ENCODE measurements around the gene KRT74. TPM values are rescaled to one million over a fixed set of nuclear protein-coding genes. Genes with fewer than 3 reads are reported as not detected.

The KRT74 gene
- total and polyA plus RNA-seq, 2 of the 8 experiments (the other 6 are each of a cell fraction or from before 2014, with no cell fraction given): not detected

DNA sequence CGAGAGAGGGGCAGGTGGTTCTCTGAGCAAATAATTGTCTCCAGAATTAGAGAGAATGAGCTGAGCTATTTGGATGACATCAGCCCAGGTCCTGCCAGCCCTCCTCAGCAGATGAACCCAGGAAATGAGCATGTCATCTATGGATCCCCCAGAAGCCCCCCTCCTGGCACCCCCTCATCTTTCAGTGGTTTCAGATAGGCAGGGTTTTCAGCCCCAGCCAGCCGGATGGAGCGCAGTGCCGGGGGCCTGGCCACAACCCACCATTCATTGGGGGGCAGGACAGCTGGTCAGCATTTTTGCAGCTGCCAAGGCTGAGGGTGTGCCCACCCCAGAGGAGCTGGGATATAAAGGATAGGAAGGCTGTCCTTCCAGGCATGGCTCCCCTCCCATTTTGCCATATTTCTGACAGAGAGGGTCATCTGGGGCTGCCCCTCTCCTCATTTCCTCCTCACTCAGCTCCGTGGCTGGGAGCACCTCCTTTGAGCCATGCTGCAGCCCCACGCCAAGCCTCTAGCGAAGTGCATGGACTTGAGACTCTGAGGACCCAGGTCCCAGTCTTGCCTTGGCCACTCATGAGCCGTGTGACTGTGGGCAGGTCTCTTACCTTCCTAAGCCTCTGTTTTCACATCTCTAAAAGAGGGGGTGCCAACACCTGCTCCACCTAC, 14.7 kb downstream of the KRT74 start:
- H3K79me2 ChIP-seq (ENCODE audit: control insufficient read depth in 1 of 2, insufficient read depth in 2 of 2, low read length in 2 of 2): no peaks in the 10 kb centered on the region
- H2AFZ ChIP-seq (ENCODE audit: low read length): no peak overlapping the region
- no peak overlapping the region for H3K18ac ChIP-seq (ENCODE audit: extremely low read depth, low read length)
- no peak overlapping the region for H3K4me3 ChIP-seq (ENCODE audit: extremely low read depth in 1 of 4, insufficient read depth in 2 of 4, low read depth in 3 of 4, low read length in 4 of 4)
- DNase-seq (ENCODE audit: low read depth in 1 of 2, low spot score in 2 of 2): no peak
- no peak overlapping the region for H3K4me2 ChIP-seq (ENCODE audit: insufficient read depth in 1 of 2, low read depth in 2 of 2, low read length in 2 of 2)
- no peak overlapping the region for H2BK12ac ChIP-seq (ENCODE audit: low read depth, low read length)
- no peak overlapping the region for H2BK20ac ChIP-seq (ENCODE audit: low read length)
- no peak overlapping the region for H2BK120ac ChIP-seq (replicated peaks; ENCODE audit: low read depth, low read length)
- H3K23ac ChIP-seq (ENCODE audit: insufficient read length): no peak overlapping the region
- H4K91ac ChIP-seq (replicated peaks; ENCODE audit: insufficient read length, low read length): no peak overlapping the region
- no peaks in the 10 kb centered on the region for H4K20me1 ChIP-seq (replicated peaks in 1 of 2; ENCODE audit: control insufficient read depth in 1 of 2, insufficient read depth in 2 of 2, low read length in 2 of 2)
- ChIA-PET CTCF (ENCODE audit: partially characterized antibody) (interaction anchor here (0.6 to 8.3 kb wide), 4 partner anchors 13 to 132 kb away, joined by 3 to 47 read pairs (median 5); no protein-coding TSS in a partner anchor), POLR2A (ENCODE audit: partially characterized antibody) (no interaction called here)
- WGBS, 2 experiments (ENCODE audit: extremely low coverage in 1 of 2, insufficient coverage in 1 of 2, insufficient read length in 1 of 2, insufficient replicate concordance in 2 of 2, low coverage in 1 of 2, low lambda C conversion rate in 2 of 2, missing lambda C conversion rate in 1 of 2): 87% methylated on average over 8 of the region's 8 CpGs; no CpG with 5 or more reads in 1 of the 2 experiments
- H3K4ac ChIP-seq (replicated peaks; ENCODE audit: insufficient read length, low read depth, low read length): no peak overlapping the region
- no peaks in the 10 kb centered on the region for H3K27me3 ChIP-seq (replicated peaks in 1 of 4; ENCODE audit: control insufficient read depth in 3 of 4, extremely low read depth in 1 of 4, insufficient read depth in 3 of 4, low read length in 3 of 4)
- no peak overlapping the region for H2AK5ac ChIP-seq (ENCODE audit: low read depth, low read length)
- no peak overlapping the region for H4K5ac ChIP-seq (ENCODE audit: insufficient read length, low read depth, low read length)
- H3K23me2 ChIP-seq (ENCODE audit: low read depth, low read length): no peaks in the 10 kb centered on the region
- H2BK15ac ChIP-seq (ENCODE audit: low read length): no peak overlapping the region
- no peak overlapping the region for H2BK5ac ChIP-seq (ENCODE audit: low read depth, low read length)
- H3K14ac ChIP-seq (ENCODE audit: insufficient read length): no peak overlapping the region
- no peaks in the 10 kb centered on the region for H3K9me3 ChIP-seq (ENCODE audit: insufficient read depth in 2 of 2, low read depth in 1 of 2, low read length in 1 of 2)
- no peak overlapping the region for H3K27ac ChIP-seq (ENCODE audit: low read depth, low read length)
- FAIRE-seq: no peak
- no peak overlapping the region for H3K9ac ChIP-seq (replicated peaks in 1 of 4; ENCODE audit: extremely low read depth in 1 of 4, low read depth in 3 of 4, low read length in 3 of 4)
- no peaks in the 10 kb centered on the region for H3K4me1 ChIP-seq (replicated peaks in 1 of 4; ENCODE audit: control insufficient read depth in 3 of 4, insufficient read depth in 4 of 4, low read length in 3 of 4)
- H3K36me3 ChIP-seq (ENCODE audit: control insufficient read depth in 2 of 4, insufficient read depth in 4 of 4, low read length in 3 of 4): no peaks in the 10 kb centered on the region
- H4K8ac ChIP-seq (ENCODE audit: extremely low read depth, insufficient read depth, low read length): no peak overlapping the region; the same call in 1 of the 2 replicates
- H3K79me1 ChIP-seq (ENCODE audit: low read depth, low read length): no peaks in the 10 kb centered on the region
- H3K56ac ChIP-seq (replicated peaks; ENCODE audit: insufficient read length, low read depth, low read length): no peak overlapping the region
- TF ChIP-seq KDM4A (IDR thresholded peaks at IDR 0.05; ENCODE audit: low read depth, low read length, severe bottlenecking): no peak
- no peak for TF ChIP-seq MAFK (IDR thresholded peaks at IDR 0.05; ENCODE audit: low read depth, low read length)
- no peak for TF ChIP-seq CHD2 (IDR thresholded peaks at IDR 0.05; ENCODE audit: low read length)
- no peak for TF ChIP-seq CEBPB (IDR thresholded peaks at IDR 0.05; ENCODE audit: low read depth, low read length)
- TF ChIP-seq SP2 (IDR thresholded peaks at IDR 0.05; ENCODE audit: low read length): no peak
- TF ChIP-seq SAP30 (IDR thresholded peaks at IDR 0.05; ENCODE audit: insufficient read depth, insufficient replicate concordance, low read length): no peak
- TF ChIP-seq KDM5A (IDR thresholded peaks at IDR 0.05; ENCODE audit: low read length): no peak
- TF ChIP-seq, protein P1, sequence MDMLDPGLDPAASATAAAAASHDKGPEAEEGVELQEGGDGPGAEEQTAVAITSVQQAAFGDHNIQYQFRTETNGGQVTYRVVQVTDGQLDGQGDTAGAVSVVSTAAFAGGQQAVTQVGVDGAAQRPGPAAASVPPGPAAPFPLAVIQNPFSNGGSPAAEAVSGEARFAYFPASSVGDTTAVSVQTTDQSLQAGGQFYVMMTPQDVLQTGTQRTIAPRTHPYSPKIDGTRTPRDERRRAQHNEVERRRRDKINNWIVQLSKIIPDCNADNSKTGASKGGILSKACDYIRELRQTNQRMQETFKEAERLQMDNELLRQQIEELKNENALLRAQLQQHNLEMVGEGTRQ (IDR thresholded peaks at IDR 0.05; ENCODE audit: low read length): no peak
